ENCODE data around the gene OFD1.

OFD1 gene

DNA sequence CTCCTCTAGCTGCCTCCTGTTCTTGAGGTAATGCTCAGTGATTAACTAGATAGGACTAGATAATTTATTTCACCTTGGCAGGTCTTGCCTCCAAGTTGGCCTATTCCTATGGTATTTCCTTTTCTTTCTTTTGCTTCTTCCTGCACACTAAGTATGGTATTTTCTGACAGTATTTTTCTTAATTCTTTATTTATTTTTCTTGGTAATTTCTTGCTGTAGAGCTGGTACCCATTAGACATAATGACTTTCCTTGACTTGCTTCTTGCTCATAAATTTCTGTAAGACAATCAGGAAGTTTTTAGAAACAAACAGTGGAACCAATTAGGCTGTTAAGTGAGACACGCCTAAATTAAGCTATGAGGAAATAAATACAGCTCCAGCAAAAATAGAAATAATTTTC is 36.1 kb upstream of the OFD1 start:
- Histone ChIP-seq H3K36me3 (ENCODE audit: insufficient read depth, low read length) (no peaks in the 10 kb centered on the region; the same call in 1 of the 2 replicates), H3K4me2 (ENCODE audit: insufficient read depth, low read length) (no peak overlapping the region), H3K4me1 (ENCODE audit: insufficient read depth, low read length) (0 out of 2 replicates have a peak, but pooled peaks cover 5% of the 10 kb centered on the region), H3K79me2 (ENCODE audit: insufficient read depth, low read length) (peaks cover 85% of the 10 kb centered on the region), H3K27ac (ENCODE audit: low read length) (no peak overlapping the region), H4K20me1 (ENCODE audit: insufficient read depth, low read length) (peaks cover 16% of the 10 kb centered on the region; the same call in 1 of the 2 replicates), H3K27me3 (ENCODE audit: insufficient read depth, low read length, poor library complexity) (no peaks in the 10 kb centered on the region), H3K4me3 (ENCODE audit: low read depth in 1 of 2, low read length in 2 of 2) (no peak overlapping the region), H3K9ac (ENCODE audit: low read depth, low read length) (no peak overlapping the region), H2AFZ (ENCODE audit: low read depth, low read length) (no peak overlapping the region), H3K9me3 (ENCODE audit: insufficient read depth, low read length, severe bottlenecking) (no peaks in the 10 kb centered on the region)
- no peak for ATAC-seq (ENCODE audit: insufficient read depth, low read depth)
- DNase-seq: no peak
- TF ChIP-seq CTCF (IDR thresholded peaks at IDR 0.05; ENCODE audit: borderline replicate concordance, extremely low read depth, low read length, poor library complexity, severe bottlenecking): no peak
- TF ChIP-seq EZH2 (IDR thresholded peaks at IDR 0.05; ENCODE audit: borderline replicate concordance, low read depth, low read length, severe bottlenecking): no peak

- Histone ChIP-seq H3K27ac (ENCODE audit: low read length) (no peak overlapping the region), H3K4me2 (ENCODE audit: insufficient read depth, low read length) (no peak overlapping the region), H2AFZ (ENCODE audit: low read depth, low read length) (no peak overlapping the region), H3K4me1 (ENCODE audit: insufficient read depth, low read length) (no peaks in the 10 kb centered on the region), H3K9me3 (ENCODE audit: insufficient read depth, low read length, severe bottlenecking) (no peaks in the 10 kb centered on the region), H4K20me1 (ENCODE audit: insufficient read depth, low read length) (peaks cover 16% of the 10 kb centered on the region; the same call in 1 of the 2 replicates), H3K79me2 (ENCODE audit: insufficient read depth, low read length) (peaks cover 83% of the 10 kb centered on the region), H3K36me3 (ENCODE audit: insufficient read depth, low read length) (no peaks in the 10 kb centered on the region; the same call in none of the 2 replicates), H3K27me3 (ENCODE audit: insufficient read depth, low read length, poor library complexity) (no peaks in the 10 kb centered on the region), H3K9ac (ENCODE audit: low read depth, low read length) (no peak overlapping the region), H3K4me3 (ENCODE audit: low read depth in 1 of 2, low read length in 2 of 2) (no peak overlapping the region)
- TF ChIP-seq CTCF (IDR thresholded peaks at IDR 0.05; ENCODE audit: borderline replicate concordance, extremely low read depth, low read length, poor library complexity, severe bottlenecking) (no peak), EZH2 (IDR thresholded peaks at IDR 0.05; ENCODE audit: borderline replicate concordance, low read depth, low read length, severe bottlenecking) (no peak)
- ATAC-seq (ENCODE audit: insufficient read depth, low read depth) (no peak), DNase-seq (no peak)
These were observed 35.2 kb upstream of the OFD1 start for GRCh38 chrX:13699183-13699826.

DNA sequence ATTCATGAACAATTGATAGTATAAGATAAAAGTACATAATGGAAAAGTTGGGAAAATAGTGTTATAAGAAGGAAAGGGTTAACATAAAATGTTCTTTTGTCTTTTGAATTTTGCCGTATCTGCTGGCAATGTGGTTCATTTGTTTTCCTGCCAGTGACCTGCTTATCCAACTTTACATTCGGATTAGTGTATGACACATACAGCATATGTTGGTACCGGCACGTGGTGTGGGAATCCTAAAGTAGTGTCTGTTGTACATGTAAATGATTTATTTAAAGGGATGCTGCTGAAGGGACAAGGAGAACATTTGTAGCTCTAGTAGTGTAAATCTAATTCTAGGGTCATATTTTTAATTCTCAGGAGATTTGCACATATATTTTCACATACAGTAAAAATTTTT is 34.2 kb upstream of the OFD1 start:
- H4K20me1 ChIP-seq (ENCODE audit: insufficient read depth, low read length): peaks cover 12% of the 10 kb centered on the region; the same call in 1 of the 2 replicates
- H3K27me3 ChIP-seq (ENCODE audit: insufficient read depth, low read length, poor library complexity): no peaks in the 10 kb centered on the region
- ATAC-seq (ENCODE audit: insufficient read depth, low read depth) (no peak), DNase-seq (no peak)
- no peak overlapping the region for H3K4me3 ChIP-seq (ENCODE audit: low read depth in 1 of 2, low read length in 2 of 2)
- no peaks in the 10 kb centered on the region for H3K9me3 ChIP-seq (ENCODE audit: insufficient read depth, low read length, severe bottlenecking)
- H3K27ac ChIP-seq (ENCODE audit: low read length): no peak overlapping the region
- no peak overlapping the region for H3K4me2 ChIP-seq (ENCODE audit: insufficient read depth, low read length)
- H3K4me1 ChIP-seq (ENCODE audit: insufficient read depth, low read length): no peaks in the 10 kb centered on the region
- H3K79me2 ChIP-seq (ENCODE audit: insufficient read depth, low read length): peaks cover 74% of the 10 kb centered on the region
- H3K36me3 ChIP-seq (ENCODE audit: insufficient read depth, low read length): no peaks in the 10 kb centered on the region; the same call in none of the 2 replicates
- H2AFZ ChIP-seq (ENCODE audit: low read depth, low read length): no peak overlapping the region
- no peak overlapping the region for H3K9ac ChIP-seq (ENCODE audit: low read depth, low read length)
- no peak for TF ChIP-seq EZH2 (IDR thresholded peaks at IDR 0.05; ENCODE audit: borderline replicate concordance, low read depth, low read length, severe bottlenecking)
- no peak for TF ChIP-seq CTCF (IDR thresholded peaks at IDR 0.05; ENCODE audit: borderline replicate concordance, extremely low read depth, low read length, poor library complexity, severe bottlenecking)

Measured in DND-41 (cell line).